Muscle of leg (tissue), 11 donors: Measurements from ENCODE around the gene FAM78B. TPM values are rescaled to one million over a fixed set of nuclear protein-coding genes. Genes with fewer than 3 reads are reported as not detected.

Source experiments
- DNase-seq: peaks from one replicate; pipeline ENCODE4 v3.0.0; 2013
- H3K27ac ChIP-seq: one replicate; pipeline ENCODE4 v1.5.1; 2013; ENCODE audit warnings: mild to moderate bottlenecking, low read length, control low read depth
- H3K27me3 ChIP-seq: one replicate; pipeline ENCODE4 v1.6.1; 2013; ENCODE audit warnings: low read length; ENCODE audit not compliant: control insufficient read depth, insufficient read depth
- H3K36me3 ChIP-seq: one replicate; pipeline ENCODE4 v1.6.1; 2013; ENCODE audit warnings: low read length; ENCODE audit not compliant: control insufficient read depth, insufficient read depth
- H3K4me1 ChIP-seq: one replicate; pipeline ENCODE4 v1.6.1; 2013; ENCODE audit warnings: low read length; ENCODE audit not compliant: control insufficient read depth, insufficient read depth
- H3K4me3 ChIP-seq: one replicate; pipeline ENCODE4 v1.5.1; 2013; ENCODE audit warnings: low read length, control low read depth
- H3K9me3 ChIP-seq: replicated peaks from 2 replicates; pipeline ENCODE4 v1.6.1; 2013; ENCODE audit warnings: low read depth, low read length; ENCODE audit not compliant: control insufficient read depth
- WGBS: methylation state at CpG from one replicate; pipeline ENCODE4 v1.1.5; 2013; ENCODE audit warnings: missing lambda C conversion rate; ENCODE audit not compliant: insufficient coverage; 5-methylcytosine and 5-hydroxymethylcytosine counted together
- polyA plus RNA-seq, 8 donors: library from polyadenylated mRNA; unstranded; fragments of 120-200 nt; gene quantifications; one replicate each; pipeline versions ENCODE4 v1.2.1 to v1.2.3, GENCODE V29; 2013; ENCODE audit warnings: inconsistent platforms in 1 of 8, low replicate concordance in 1 of 8; ENCODE audit not compliant: insufficient read length in 8 of 8, insufficient read depth in 1 of 8
- total RNA-seq: library from RNA; stranded (reverse); fragments of 120-200 nt; gene quantifications from one replicate; pipeline ENCODE4 v1.2.4, GENCODE V29; 2013

The FAM78B gene
- total and polyA plus RNA-seq, 9 donors, result 1.2 to 2.8 (median 2.1) TPM

GRCh38 chr1:166026143-166026542, 140.7 kb downstream of the FAM78B start:
- Histone ChIP-seq H3K4me3 (no peak overlapping the region), H3K36me3 (no peaks in the 10 kb centered on the region), H3K4me1 (no peaks in the 10 kb centered on the region), H3K9me3 (no peaks in the 10 kb centered on the region), H3K27ac (no peak overlapping the region), H3K27me3 (no peaks in the 10 kb centered on the region)
- WGBS, result 70% methylated on average over 2 of the region's 2 CpGs
- DNase-seq, result no peak

GRCh38 chr1:166020210-166020609, 146.6 kb downstream of the FAM78B start:
- no peaks in the 10 kb centered on the region for H3K4me1 ChIP-seq
- WGBS, result 33% methylated on average over 2 of the region's 3 CpGs
- H3K27me3 ChIP-seq, result no peaks in the 10 kb centered on the region
- H3K36me3 ChIP-seq, result no peaks in the 10 kb centered on the region
- H3K27ac ChIP-seq, result no peak overlapping the region
- H3K4me3 ChIP-seq, result no peak overlapping the region
- H3K9me3 ChIP-seq, result no peaks in the 10 kb centered on the region
- DNase-seq, result no peak
